SU-DHL-6 (cell line): ENCODE data around the gene CCL5.

Experiments
- H2AFZ ChIP-seq: fragments of 200-600 bp; sonication (generic); 2 replicates; pipeline ENCODE4 v1.6.1; 2014; ENCODE audit warnings: low read depth, mild to moderate bottlenecking, moderate library complexity, mixed read lengths, antibody characterized with exemption, low read length; ENCODE audit not compliant: severe bottlenecking
- H3F3A ChIP-seq: fragments of 200-600 bp; shearing (Covaris generic); 2 replicates; pipeline ENCODE4 v1.6.0; 2016; ENCODE audit warnings: antibody characterized with exemption, mild to moderate bottlenecking; ENCODE audit not compliant: insufficient read depth
- H3K27ac ChIP-seq: fragments of 200-600 bp; sonication (generic); 2 replicates; pipeline ENCODE4 v1.5.1; 2016; ENCODE audit warnings: low read depth, mild to moderate bottlenecking, low read length, moderate library complexity, mixed read lengths
- H3K27me3 ChIP-seq: fragments of 200-600 bp; sonication (generic), shearing (Covaris generic); 2 replicates; pipeline ENCODE4 v1.6.0; 2014; ENCODE audit warnings: mild to moderate bottlenecking, low read length
- H3K36me3 ChIP-seq: fragments of 200-600 bp; sonication (generic); 2 replicates; pipeline ENCODE4 v1.6.1; 2014; ENCODE audit warnings: mild to moderate bottlenecking, low read length, mixed read lengths
- H3K4me2 ChIP-seq: fragments of 300-600, 200-600 bp; shearing (Covaris generic), sonication (generic); 2 replicates; pipeline ENCODE4 v1.6.0; 2014; ENCODE audit warnings: low read length, low read depth, mild to moderate bottlenecking; ENCODE audit not compliant: poor library complexity, severe bottlenecking
- H3K4me3 ChIP-seq: fragments of 200-600 bp; sonication (generic); 2 replicates; pipeline ENCODE4 v1.5.1; 2014; ENCODE audit warnings: antibody characterized with exemption, low read length, mild to moderate bottlenecking, mixed read lengths; ENCODE audit not compliant: insufficient read depth, poor library complexity, severe bottlenecking
- H3K79me2 ChIP-seq: fragments of 200-600 bp; sonication (generic); 2 replicates; pipeline ENCODE4 v1.6.1; 2014; ENCODE audit warnings: mild to moderate bottlenecking, low read length, moderate library complexity; ENCODE audit not compliant: insufficient read depth
- H3K9ac ChIP-seq: fragments of 200-600 bp; sonication (generic); 2 replicates; pipeline ENCODE4 v1.7.0; 2014; ENCODE audit warnings: mild to moderate bottlenecking, low read length
- H3K9me2 ChIP-seq: fragments of 200-600 bp; sonication (generic); replicated peaks from 2 replicates; pipeline ENCODE4 v1.6.1; 2014; ENCODE audit warnings: low read length; ENCODE audit not compliant: insufficient read depth
- H3K9me3 ChIP-seq: fragments of 200-600 bp; sonication (generic); 2 replicates; pipeline ENCODE4 v1.6.1; 2014; ENCODE audit warnings: low read length, mixed read lengths; ENCODE audit not compliant: insufficient read depth
- H4K20me1 ChIP-seq: fragments of 200-600 bp; sonication (generic); 2 replicates; pipeline ENCODE4 v1.6.1; 2014; ENCODE audit warnings: low read depth, mild to moderate bottlenecking, antibody characterized with exemption, low read length, moderate library complexity, mixed read lengths
- EZH2phosphoT487 ChIP-seq: fragments of 200-600 bp; sonication (generic), shearing (Covaris generic); conservative IDR thresholded peaks from 2 replicates; pipeline ENCODE4 v1.6.1; 2018; ENCODE audit warnings: mild to moderate bottlenecking, antibody characterized with exemption, low read length, moderate library complexity, mixed read lengths
- TF ChIP-seq, protein P1 (sequence below): fragments of 200-600 bp; sonication (generic); IDR thresholded peaks from one replicate; pipeline ENCODE4 v1.5.1; 2017; ENCODE audit warnings: antibody characterized with exemption, mild to moderate bottlenecking, low read length, moderate library complexity; ENCODE audit not compliant: insufficient read depth, poor library complexity, severe bottlenecking

Gene CCL5

GRCh38 chr17:35843698-35844097 is 36.5 kb downstream of the CCL5 start:
- no peaks in the 10 kb centered on the region for H3K9me3 ChIP-seq
- no peak overlapping the region for H3K4me3 ChIP-seq
- H3K9ac ChIP-seq, result no peak overlapping the region
- H3K4me2 ChIP-seq, result no peak overlapping the region
- no peak overlapping the region for H2AFZ ChIP-seq
- no peak for TF ChIP-seq EZH2phosphoT487
- TF ChIP-seq, protein P1, sequence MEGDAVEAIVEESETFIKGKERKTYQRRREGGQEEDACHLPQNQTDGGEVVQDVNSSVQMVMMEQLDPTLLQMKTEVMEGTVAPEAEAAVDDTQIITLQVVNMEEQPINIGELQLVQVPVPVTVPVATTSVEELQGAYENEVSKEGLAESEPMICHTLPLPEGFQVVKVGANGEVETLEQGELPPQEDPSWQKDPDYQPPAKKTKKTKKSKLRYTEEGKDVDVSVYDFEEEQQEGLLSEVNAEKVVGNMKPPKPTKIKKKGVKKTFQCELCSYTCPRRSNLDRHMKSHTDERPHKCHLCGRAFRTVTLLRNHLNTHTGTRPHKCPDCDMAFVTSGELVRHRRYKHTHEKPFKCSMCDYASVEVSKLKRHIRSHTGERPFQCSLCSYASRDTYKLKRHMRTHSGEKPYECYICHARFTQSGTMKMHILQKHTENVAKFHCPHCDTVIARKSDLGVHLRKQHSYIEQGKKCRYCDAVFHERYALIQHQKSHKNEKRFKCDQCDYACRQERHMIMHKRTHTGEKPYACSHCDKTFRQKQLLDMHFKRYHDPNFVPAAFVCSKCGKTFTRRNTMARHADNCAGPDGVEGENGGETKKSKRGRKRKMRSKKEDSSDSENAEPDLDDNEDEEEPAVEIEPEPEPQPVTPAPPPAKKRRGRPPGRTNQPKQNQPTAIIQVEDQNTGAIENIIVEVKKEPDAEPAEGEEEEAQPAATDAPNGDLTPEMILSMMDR, result no peak
- peaks cover 9% of the 10 kb centered on the region for H3K79me2 ChIP-seq
- no peaks in the 10 kb centered on the region for H3K27me3 ChIP-seq
- peaks cover 4% of the 10 kb centered on the region; the same call in 1 of the 2 replicates for H4K20me1 ChIP-seq
- no peaks in the 10 kb centered on the region for H3K9me2 ChIP-seq
- H3K36me3 ChIP-seq, result peaks cover 53% of the 10 kb centered on the region
- H3K27ac ChIP-seq, result no peak overlapping the region
- peaks cover 10% of the 10 kb centered on the region; the same call in 1 of the 2 replicates for H3F3A ChIP-seq

DNA sequence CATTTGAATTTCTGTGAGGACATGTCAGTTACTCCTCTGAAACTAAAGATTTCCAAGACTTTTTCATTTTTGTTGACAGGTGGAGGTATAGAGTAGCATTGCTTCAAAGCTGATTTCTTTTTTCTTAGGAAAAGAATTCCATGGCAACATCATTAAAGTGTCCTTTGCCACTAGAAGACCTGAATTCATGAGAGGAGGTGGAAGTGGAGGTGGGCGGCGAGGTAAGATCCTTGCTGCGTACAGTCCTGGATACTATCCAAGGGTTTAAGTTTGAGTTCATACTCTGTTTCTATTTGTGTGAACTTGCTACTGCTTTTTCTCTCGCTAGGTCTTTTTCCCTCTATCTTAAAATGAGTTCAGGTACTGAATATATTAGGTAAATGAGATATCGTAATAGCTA is 37.9 kb downstream of the CCL5 start:
- peaks cover 57% of the 10 kb centered on the region for H3K36me3 ChIP-seq
- H3K4me3 ChIP-seq, result no peak overlapping the region
- H3K27ac ChIP-seq, result no peak overlapping the region
- peaks cover 3% of the 10 kb centered on the region; the same call in 1 of the 2 replicates for H4K20me1 ChIP-seq
- H3K9me2 ChIP-seq, result no peaks in the 10 kb centered on the region
- H3F3A ChIP-seq, result no peaks in the 10 kb centered on the region; the same call in 1 of the 2 replicates
- H3K27me3 ChIP-seq, result no peaks in the 10 kb centered on the region
- H3K4me2 ChIP-seq, result no peak overlapping the region
- TF ChIP-seq EZH2phosphoT487, result no peak
- TF ChIP-seq, protein P1, result no peak
- no peak overlapping the region for H2AFZ ChIP-seq
- H3K9ac ChIP-seq, result no peak overlapping the region
- H3K9me3 ChIP-seq, result no peaks in the 10 kb centered on the region
- H3K79me2 ChIP-seq, result peaks cover 9% of the 10 kb centered on the region

- Histone ChIP-seq H3K36me3 (peaks cover 58% of the 10 kb centered on the region), H2AFZ (no peak overlapping the region), H3K27me3 (no peaks in the 10 kb centered on the region), H3K27ac (no peak overlapping the region), H3F3A (no peaks in the 10 kb centered on the region; the same call in 1 of the 2 replicates), H3K79me2 (peaks cover 9% of the 10 kb centered on the region), H3K9me2 (no peaks in the 10 kb centered on the region), H3K9ac (no peak overlapping the region), H3K9me3 (no peaks in the 10 kb centered on the region), H3K4me2 (no peak overlapping the region), H3K4me3 (no peak overlapping the region), H4K20me1 (no peaks in the 10 kb centered on the region; the same call in 1 of the 2 replicates)
- no peak for TF ChIP-seq EZH2phosphoT487
- TF ChIP-seq, protein P1, result no peak
These were observed 38.7 kb downstream of the CCL5 start for GRCh38 chr17:35841505-35841904.
